GM12892 (cell line): ENCODE data around the gene GDAP1L1.
"Not testable (repeated sequence)": the region's sequence is repeated elsewhere in the genome, so short reads cannot be mapped to it uniquely, and the experiment has no call there.

Experiments
- DNase-seq: peaks from one replicate; pipeline ENCODE4 v3.0.0; 2011; ENCODE audit not compliant: insufficient read length
- FAIRE-seq: peaks from 2 replicates; lab custom pipeline; 2011; peaks lifted over from hg19 to GRCh38; lab: Jason Lieb, UNC
- POLR2A ChIP-seq: IDR thresholded peaks from 2 replicates; pipeline ENCODE4 v1.6.1; 2011; ENCODE audit warnings: low read depth, low read length, control low read depth
- POLR2AphosphoS5 ChIP-seq: IDR thresholded peaks from 2 replicates; pipeline ENCODE4 v1.6.1; 2011; ENCODE audit warnings: low read depth, low read length, control low read depth
- TAF1 ChIP-seq: IDR thresholded peaks from 2 replicates; pipeline ENCODE4 v1.6.1; 2011; ENCODE audit warnings: low read depth, mild to moderate bottlenecking, control low read depth, low read length, borderline replicate concordance

GDAP1L1 gene

GRCh38 chr20:44222027-44222426, 25.1 kb upstream of the GDAP1L1 start:
- TF ChIP-seq POLR2AphosphoS5 (no peak), TAF1 (no peak), POLR2A (no peak)
- DNase-seq, result no peak
- FAIRE-seq, result no peak

- FAIRE-seq (no peak), DNase-seq (no peak)
- TF ChIP-seq POLR2AphosphoS5 (no peak), TAF1 (no peak), POLR2A (no peak)
Measured at GRCh38 chr20:44222633-44223368, 24.3 kb upstream of the GDAP1L1 start.

- DNase-seq, result no peak
- TF ChIP-seq POLR2A (no peak), TAF1 (no peak), POLR2AphosphoS5 (no peak)
- no peak for FAIRE-seq
Measured at GRCh38 chr20:44223721-44224120, 23.4 kb upstream of the GDAP1L1 start.

GRCh38 chr20:44224637-44225036, 22.5 kb upstream of the GDAP1L1 start:
- no peak for DNase-seq
- TF ChIP-seq TAF1, result no peak
- no peak for FAIRE-seq

GRCh38 chr20:44228465-44229258, 18.4 kb upstream of the GDAP1L1 start:
- FAIRE-seq (no peak), DNase-seq (no peak)
- no peak for TF ChIP-seq POLR2AphosphoS5
- no peak for TF ChIP-seq TAF1
- TF ChIP-seq POLR2A, result no peak

GRCh38 chr20:44231193-44231592, 15.9 kb upstream of the GDAP1L1 start:
- TF ChIP-seq POLR2AphosphoS5 (no peak), POLR2A (no peak), TAF1 (no peak)
- FAIRE-seq (no peak), DNase-seq (no peak)

GRCh38 chr20:44231713-44232468, 15.2 kb upstream of the GDAP1L1 start:
- DNase-seq (no peak), FAIRE-seq (no peak)
- no peak for TF ChIP-seq POLR2A
- TF ChIP-seq POLR2AphosphoS5, result no peak
- no peak for TF ChIP-seq TAF1

GRCh38 chr20:44232469-44232856, 14.6 kb upstream of the GDAP1L1 start:
- not testable (repeated sequence) for FAIRE-seq, DNase-seq

GRCh38 chr20:44233436-44234016, 13.6 kb upstream of the GDAP1L1 start:
- no peak for DNase-seq
- no peak for FAIRE-seq
- no peak for TF ChIP-seq POLR2A
- TF ChIP-seq POLR2AphosphoS5, result no peak
- no peak for TF ChIP-seq TAF1

GRCh38 chr20:44234566-44235317, 12.4 kb upstream of the GDAP1L1 start:
- DNase-seq (no peak), FAIRE-seq (no peak)
- TF ChIP-seq POLR2AphosphoS5, result no peak
- no peak for TF ChIP-seq TAF1
- TF ChIP-seq POLR2A, result no peak

GRCh38 chr20:44235702-44236101, 11.4 kb upstream of the GDAP1L1 start:
- FAIRE-seq, result no peak
- no peak for TF ChIP-seq TAF1
- TF ChIP-seq POLR2AphosphoS5, result no peak
- no peak for TF ChIP-seq POLR2A
- no peak for DNase-seq

- not testable (repeated sequence) for FAIRE-seq
Measured at GRCh38 chr20:44236840-44237239, 10.3 kb upstream of the GDAP1L1 start.

More at GRCh38 chr20:44236840-44237239, 10.3 kb upstream of the GDAP1L1 start:
- not testable (repeated sequence) for DNase-seq
